WTC11 (cell line): ENCODE data around the gene PPP1R1A.

Experiments
- CREB1 ChIP-seq: sonication (generic); formaldehyde crosslinking; IDR thresholded peaks from 2 replicates; pipeline ENCODE4 v1.8.0; 2023; ENCODE audit warnings: mild to moderate bottlenecking, missing genetic modification reagents
- CTCF ChIP-seq: fragments of 200-600 bp; IDR thresholded peaks from 2 replicates; pipeline ENCODE4 v1.8.0; 2022; ENCODE audit warnings: antibody characterized with exemption
- EMX1 ChIP-seq: fragments of 250-450 bp; sonication (Bioruptor Pico); IDR thresholded peaks from 2 replicates; pipeline ENCODE4 v1.8.0; 2021; ENCODE audit warnings: mild to moderate bottlenecking
- MAX ChIP-seq: sonication (generic); formaldehyde crosslinking; IDR thresholded peaks from 2 replicates; pipeline ENCODE4 v1.8.0; 2022; ENCODE audit warnings: mild to moderate bottlenecking, missing genetic modification reagents
- TF ChIP-seq, protein P1 (sequence below): sonication (generic); formaldehyde crosslinking; IDR thresholded peaks from 2 replicates; pipeline ENCODE4 v1.8.1; 2023; ENCODE audit warnings: mild to moderate bottlenecking, missing genetic modification reagents, moderate library complexity
- TF ChIP-seq, protein P2 (sequence below): fragments of 250-450 bp; sonication (Bioruptor Pico); IDR thresholded peaks from 2 replicates; pipeline ENCODE4 v1.9.0; 2021; ENCODE audit warnings: mild to moderate bottlenecking

DNA sequence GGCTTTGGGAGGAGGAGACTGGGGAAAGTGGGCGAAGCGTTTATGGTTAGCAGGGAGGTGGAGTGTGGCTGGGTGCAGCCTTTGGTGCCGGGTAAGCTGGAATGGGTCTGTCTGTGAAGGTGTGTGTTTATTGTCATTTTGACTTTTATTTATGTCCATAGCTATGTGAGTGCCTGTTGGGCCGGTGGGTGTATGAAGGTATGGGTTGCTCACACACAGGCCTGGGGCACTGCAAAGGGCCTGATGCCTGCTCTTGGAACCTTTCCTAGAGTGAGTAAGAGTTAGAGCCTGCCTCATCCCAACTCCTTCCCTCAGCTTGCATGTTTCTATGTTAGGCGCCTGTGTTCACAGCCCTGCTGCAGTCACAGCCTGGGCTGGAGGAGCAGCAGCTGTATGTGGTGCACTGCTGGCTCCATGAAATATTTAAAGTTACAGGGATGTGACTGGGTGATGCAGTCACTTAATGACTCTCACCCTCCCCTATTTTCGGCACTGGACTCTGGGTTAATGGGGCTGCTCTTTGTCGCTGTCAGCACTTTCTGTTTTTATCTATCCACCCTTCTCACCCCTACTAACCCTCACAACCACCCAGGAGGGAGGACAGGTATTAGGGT lies 2.6 kb upstream of the PPP1R1A start:
- TF ChIP-seq, protein P1, sequence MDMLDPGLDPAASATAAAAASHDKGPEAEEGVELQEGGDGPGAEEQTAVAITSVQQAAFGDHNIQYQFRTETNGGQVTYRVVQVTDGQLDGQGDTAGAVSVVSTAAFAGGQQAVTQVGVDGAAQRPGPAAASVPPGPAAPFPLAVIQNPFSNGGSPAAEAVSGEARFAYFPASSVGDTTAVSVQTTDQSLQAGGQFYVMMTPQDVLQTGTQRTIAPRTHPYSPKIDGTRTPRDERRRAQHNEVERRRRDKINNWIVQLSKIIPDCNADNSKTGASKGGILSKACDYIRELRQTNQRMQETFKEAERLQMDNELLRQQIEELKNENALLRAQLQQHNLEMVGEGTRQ (CRISPR knock-in tag) = no peak
- TF ChIP-seq EMX1 (CRISPR knock-in tag) = no peak
- TF ChIP-seq CREB1 (CRISPR knock-in tag) = no peak
- TF ChIP-seq CTCF = no peak
- no peak for TF ChIP-seq MAX (CRISPR knock-in tag)
- TF ChIP-seq, protein P2, sequence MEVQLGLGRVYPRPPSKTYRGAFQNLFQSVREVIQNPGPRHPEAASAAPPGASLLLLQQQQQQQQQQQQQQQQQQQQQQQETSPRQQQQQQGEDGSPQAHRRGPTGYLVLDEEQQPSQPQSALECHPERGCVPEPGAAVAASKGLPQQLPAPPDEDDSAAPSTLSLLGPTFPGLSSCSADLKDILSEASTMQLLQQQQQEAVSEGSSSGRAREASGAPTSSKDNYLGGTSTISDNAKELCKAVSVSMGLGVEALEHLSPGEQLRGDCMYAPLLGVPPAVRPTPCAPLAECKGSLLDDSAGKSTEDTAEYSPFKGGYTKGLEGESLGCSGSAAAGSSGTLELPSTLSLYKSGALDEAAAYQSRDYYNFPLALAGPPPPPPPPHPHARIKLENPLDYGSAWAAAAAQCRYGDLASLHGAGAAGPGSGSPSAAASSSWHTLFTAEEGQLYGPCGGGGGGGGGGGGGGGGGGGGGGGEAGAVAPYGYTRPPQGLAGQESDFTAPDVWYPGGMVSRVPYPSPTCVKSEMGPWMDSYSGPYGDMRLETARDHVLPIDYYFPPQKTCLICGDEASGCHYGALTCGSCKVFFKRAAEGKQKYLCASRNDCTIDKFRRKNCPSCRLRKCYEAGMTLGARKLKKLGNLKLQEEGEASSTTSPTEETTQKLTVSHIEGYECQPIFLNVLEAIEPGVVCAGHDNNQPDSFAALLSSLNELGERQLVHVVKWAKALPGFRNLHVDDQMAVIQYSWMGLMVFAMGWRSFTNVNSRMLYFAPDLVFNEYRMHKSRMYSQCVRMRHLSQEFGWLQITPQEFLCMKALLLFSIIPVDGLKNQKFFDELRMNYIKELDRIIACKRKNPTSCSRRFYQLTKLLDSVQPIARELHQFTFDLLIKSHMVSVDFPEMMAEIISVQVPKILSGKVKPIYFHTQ (CRISPR knock-in tag) = no peak
